Activated CD4-positive, alpha-beta memory T cell treated with anti-CD3 and anti-CD28 coated beads for 36 hours (primary cell): ENCODE results near the gene NR2F2. TPM values are rescaled to one million over a fixed set of nuclear protein-coding genes. Genes with fewer than 3 reads are reported as not detected.

Source experiments
- CTCF ChIA-PET: fragments of 350-600 bp; sonication (Branson Sonifier 250); formaldehyde crosslinking; loops from one replicate; lab custom pipeline; 2021; ENCODE audit warnings: antibody characterized with exemption, inconsistent platforms; lab: Charles Lee
- POLR2A ChIA-PET: fragments of 350-600 bp; sonication (Branson Sonifier 250); formaldehyde crosslinking; loops from one replicate; lab custom pipeline; 2021; ENCODE audit warnings: antibody characterized with exemption; lab: Charles Lee
- DNase-seq: peaks from one replicate; pipeline ENCODE4 v3.0.0-alpha.2; 2020
- H3K27ac Mint-ChIP-seq: one replicate; pipeline ENCODE4 v1.8.0; 2021; ENCODE audit warnings: mixed read lengths
- H3K27me3 Mint-ChIP-seq: one replicate; pipeline ENCODE4 v1.8.0; 2021; ENCODE audit warnings: mixed read lengths
- H3K36me3 Mint-ChIP-seq: one replicate; pipeline ENCODE4 v1.8.0; 2021; ENCODE audit warnings: mixed read lengths
- H3K4me1 Mint-ChIP-seq: one replicate; pipeline ENCODE4 v1.8.0; 2021; ENCODE audit warnings: low read depth, mixed read lengths
- H3K4me3 Mint-ChIP-seq: one replicate; pipeline ENCODE4 v1.8.0; 2021; ENCODE audit warnings: mild to moderate bottlenecking, mixed read lengths
- H3K9me3 Mint-ChIP-seq: one replicate; pipeline ENCODE4 v1.8.0; 2021; ENCODE audit warnings: mixed read lengths
- intact Hi-C: fragments of 100-400 bp; cut with micrococcal nuclease; formaldehyde crosslinking; loops from one replicate; pipeline ENCODE4 v1.15.1; 2023
- total RNA-seq, 2 experiments: library from RNA; stranded (reverse); gene quantifications; one replicate each; pipeline ENCODE4 v1.2.3, GENCODE V29; 2021

The NR2F2 gene
- total RNA-seq, 2 experiments from 2014 or later = not detected

- Mint-ChIP-seq H3K27ac (no peak overlapping the region), H3K36me3 (peaks cover 6% of the 10 kb centered on the region), H3K4me1 (peaks cover 12% of the 10 kb centered on the region), H3K27me3 (peaks cover 72% of the 10 kb centered on the region), H3K9me3 (no peaks in the 10 kb centered on the region), H3K4me3 (no peak overlapping the region)
- ChIA-PET CTCF (no interaction called here), POLR2A (no interaction called here)
- DNase-seq = no peak
- intact Hi-C loops = no loop called here
Measured at GRCh38 chr15:96336108-96336595, 5.7 kb downstream of the NR2F2 start.

- Mint-ChIP-seq H3K4me3 (no peak overlapping the region), H3K9me3 (no peaks in the 10 kb centered on the region), H3K27me3 (peaks cover 72% of the 10 kb centered on the region), H3K4me1 (peaks cover 9% of the 10 kb centered on the region), H3K27ac (no peak overlapping the region), H3K36me3 (peaks cover 9% of the 10 kb centered on the region)
- intact Hi-C loops = no loop called here
- POLR2A ChIA-PET = no interaction called here
- CTCF ChIA-PET = no interaction called here
- DNase-seq = no peak
Measured at GRCh38 chr15:96336596-96337364, 6.3 kb downstream of the NR2F2 start.

DNA sequence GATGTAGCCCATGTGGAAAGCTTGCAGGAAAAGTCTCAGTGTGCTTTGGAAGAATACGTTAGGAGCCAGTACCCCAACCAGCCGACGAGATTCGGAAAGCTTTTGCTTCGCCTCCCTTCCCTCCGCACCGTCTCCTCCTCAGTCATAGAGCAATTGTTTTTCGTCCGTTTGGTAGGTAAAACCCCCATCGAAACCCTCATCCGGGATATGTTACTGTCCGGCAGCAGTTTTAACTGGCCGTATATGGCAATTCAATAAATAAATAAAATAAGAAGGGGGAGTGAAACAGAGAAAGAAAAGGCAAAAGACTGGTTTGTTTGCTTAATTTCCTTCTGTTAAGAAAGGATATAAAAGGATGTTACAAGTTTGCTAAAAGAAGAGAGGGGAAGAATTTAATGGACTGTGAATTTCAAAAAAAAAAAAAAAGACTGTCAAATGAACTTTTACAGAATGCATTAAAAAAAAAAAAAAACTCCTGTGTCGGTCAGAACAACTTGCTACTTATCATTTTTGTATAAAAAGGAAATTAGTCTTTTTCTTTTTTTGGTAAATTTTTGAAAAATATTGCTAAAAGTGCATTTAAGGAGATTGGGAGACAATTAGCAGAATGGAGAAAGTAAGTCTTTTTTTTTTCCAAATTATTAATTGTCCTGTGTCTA is 7.0 kb downstream of the NR2F2 start:
- peaks cover 75% of the 10 kb centered on the region for H3K27me3 Mint-ChIP-seq
- ChIA-PET POLR2A (no interaction called here), CTCF (no interaction called here)
- intact Hi-C loops = no loop called here
- H3K27ac Mint-ChIP-seq = no peak overlapping the region
- peaks cover 8% of the 10 kb centered on the region for H3K36me3 Mint-ChIP-seq
- DNase-seq = no peak
- H3K9me3 Mint-ChIP-seq = no peaks in the 10 kb centered on the region
- H3K4me1 Mint-ChIP-seq = peaks cover 7% of the 10 kb centered on the region
- no peak overlapping the region for H3K4me3 Mint-ChIP-seq

DNA sequence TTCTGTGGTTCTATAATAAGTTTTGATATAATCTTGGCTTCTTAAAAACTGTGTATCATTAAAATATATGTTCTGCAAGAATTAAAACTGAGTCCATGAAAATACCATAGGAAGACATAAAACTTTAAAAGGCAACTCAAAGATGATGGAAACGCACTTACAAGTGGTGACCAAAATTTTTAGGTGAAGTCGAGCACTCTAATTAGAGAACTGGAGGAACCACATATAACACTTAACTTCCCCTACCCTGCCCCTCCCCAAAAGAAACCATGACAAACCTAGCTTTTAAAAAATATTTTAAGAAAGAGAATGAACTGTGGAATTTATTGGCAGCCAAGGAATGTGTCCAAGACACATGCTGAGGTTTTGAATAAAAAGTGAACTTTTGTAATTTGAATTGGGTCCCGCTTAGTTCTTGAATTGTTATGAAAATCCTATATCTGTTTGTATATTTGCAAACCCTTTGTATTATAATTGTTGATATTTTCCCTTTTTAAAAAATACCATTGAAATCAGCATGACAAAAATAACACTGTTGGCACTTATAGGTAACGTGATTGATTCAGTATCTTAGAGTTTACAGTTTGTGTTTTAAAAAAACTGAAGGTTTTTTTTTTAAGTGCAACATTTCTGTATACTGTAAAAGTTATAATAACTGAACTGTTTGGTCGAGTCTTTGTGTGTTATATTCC is 7.7 kb downstream of the NR2F2 start:
- POLR2A ChIA-PET = no interaction called here
- H3K4me1 Mint-ChIP-seq = peaks cover 5% of the 10 kb centered on the region
- H3K4me3 Mint-ChIP-seq = no peak overlapping the region
- peaks cover 8% of the 10 kb centered on the region for H3K36me3 Mint-ChIP-seq
- CTCF ChIA-PET = no interaction called here
- peaks cover 78% of the 10 kb centered on the region for H3K27me3 Mint-ChIP-seq
- H3K9me3 Mint-ChIP-seq = no peaks in the 10 kb centered on the region
- intact Hi-C loops = no loop called here
- no peak for DNase-seq
- H3K27ac Mint-ChIP-seq = no peak overlapping the region

- no peak for DNase-seq
- Mint-ChIP-seq H3K27me3 (peaks cover 77% of the 10 kb centered on the region), H3K9me3 (no peaks in the 10 kb centered on the region), H3K4me1 (peaks cover 2% of the 10 kb centered on the region), H3K36me3 (peaks cover 9% of the 10 kb centered on the region), H3K4me3 (no peak overlapping the region), H3K27ac (no peak overlapping the region)
- POLR2A ChIA-PET = no interaction called here
- CTCF ChIA-PET = no interaction called here
- intact Hi-C loops = no loop called here
Measured at GRCh38 chr15:96338766-96339618, 8.5 kb downstream of the NR2F2 start.

DNA sequence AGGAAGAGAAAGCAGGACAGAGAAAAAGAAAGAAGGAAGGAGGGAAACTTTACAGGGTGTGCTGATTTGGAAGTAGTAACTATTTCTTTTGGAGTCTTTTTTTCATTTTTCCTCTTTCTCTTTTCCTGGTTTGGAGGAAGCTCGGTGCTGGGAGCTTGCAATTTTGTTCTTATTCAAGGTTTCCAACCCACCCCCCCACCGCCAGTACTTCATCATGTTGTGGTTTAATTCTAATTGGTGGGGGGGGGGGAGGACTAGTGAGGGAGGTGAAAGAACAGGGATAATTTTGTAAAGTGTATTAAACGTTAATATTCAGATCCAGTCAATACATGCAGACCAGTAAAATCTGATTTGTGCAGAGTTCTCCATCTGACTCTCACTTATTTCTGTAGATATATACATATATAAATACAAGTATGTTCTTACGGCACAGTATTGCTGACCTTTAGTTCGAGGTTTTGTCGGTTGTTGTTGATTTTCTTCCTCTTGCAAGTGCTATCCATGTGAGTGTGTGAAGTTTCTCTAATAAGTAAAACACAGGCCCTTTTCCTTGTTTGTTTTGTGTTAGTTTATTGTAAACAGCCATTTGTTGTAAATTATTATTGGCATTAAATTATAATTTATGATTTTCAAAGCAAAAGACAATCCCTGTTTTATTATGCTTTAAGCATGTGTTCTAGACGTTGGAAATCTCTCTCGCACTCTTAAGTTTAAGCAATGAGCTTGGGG is 9.3 kb downstream of the NR2F2 start:
- H3K4me1 Mint-ChIP-seq = peaks cover 2% of the 10 kb centered on the region
- peaks cover 77% of the 10 kb centered on the region for H3K27me3 Mint-ChIP-seq
- CTCF ChIA-PET = no interaction called here
- peaks cover 9% of the 10 kb centered on the region for H3K36me3 Mint-ChIP-seq
- intact Hi-C loops = loop anchor here (10.0 kb wide), 2 partner anchors 1085 to 1755 kb away; no protein-coding TSS in a partner anchor
- DNase-seq = no peak
- H3K27ac Mint-ChIP-seq = no peak overlapping the region
- POLR2A ChIA-PET = no interaction called here
- H3K4me3 Mint-ChIP-seq = no peak overlapping the region
- no peaks in the 10 kb centered on the region for H3K9me3 Mint-ChIP-seq

DNA sequence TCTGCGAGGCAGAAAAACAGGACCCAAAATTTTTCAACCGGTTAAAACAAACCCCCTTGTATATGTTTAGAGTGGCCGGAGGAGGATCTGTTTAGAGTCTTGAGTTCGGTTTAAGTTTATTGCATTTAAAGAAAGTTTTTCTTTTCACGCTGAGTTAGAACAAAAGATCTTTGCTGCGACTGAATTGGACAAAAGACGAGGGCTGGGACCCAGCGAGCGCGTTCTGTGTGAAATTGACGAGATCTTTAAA is 9.8 kb downstream of the NR2F2 start:
- no peak for DNase-seq
- intact Hi-C loops = loop anchor here (10.0 kb wide), 2 partner anchors 1085 to 1755 kb away; no protein-coding TSS in a partner anchor
- Mint-ChIP-seq H3K27me3 (peaks cover 77% of the 10 kb centered on the region), H3K9me3 (no peaks in the 10 kb centered on the region), H3K4me3 (no peak overlapping the region), H3K36me3 (peaks cover 9% of the 10 kb centered on the region), H3K4me1 (peaks cover 2% of the 10 kb centered on the region), H3K27ac (no peak overlapping the region)
- POLR2A ChIA-PET = no interaction called here
- CTCF ChIA-PET = no interaction called here

- peaks cover 6% of the 10 kb centered on the region for H3K4me1 Mint-ChIP-seq
- CTCF ChIA-PET = no interaction called here
- no peak overlapping the region for H3K27ac Mint-ChIP-seq
- H3K27me3 Mint-ChIP-seq = peaks cover 78% of the 10 kb centered on the region
- POLR2A ChIA-PET = no interaction called here
- no peaks in the 10 kb centered on the region for H3K9me3 Mint-ChIP-seq
- no peak overlapping the region for H3K4me3 Mint-ChIP-seq
- H3K36me3 Mint-ChIP-seq = peaks cover 9% of the 10 kb centered on the region
- no peak for DNase-seq
- intact Hi-C loops = loop anchor here (10.0 kb wide), 2 partner anchors 1086 to 1756 kb away; no protein-coding TSS in a partner anchor
Measured at GRCh38 chr15:96340598-96341512, 10.4 kb downstream of the NR2F2 start.

DNA sequence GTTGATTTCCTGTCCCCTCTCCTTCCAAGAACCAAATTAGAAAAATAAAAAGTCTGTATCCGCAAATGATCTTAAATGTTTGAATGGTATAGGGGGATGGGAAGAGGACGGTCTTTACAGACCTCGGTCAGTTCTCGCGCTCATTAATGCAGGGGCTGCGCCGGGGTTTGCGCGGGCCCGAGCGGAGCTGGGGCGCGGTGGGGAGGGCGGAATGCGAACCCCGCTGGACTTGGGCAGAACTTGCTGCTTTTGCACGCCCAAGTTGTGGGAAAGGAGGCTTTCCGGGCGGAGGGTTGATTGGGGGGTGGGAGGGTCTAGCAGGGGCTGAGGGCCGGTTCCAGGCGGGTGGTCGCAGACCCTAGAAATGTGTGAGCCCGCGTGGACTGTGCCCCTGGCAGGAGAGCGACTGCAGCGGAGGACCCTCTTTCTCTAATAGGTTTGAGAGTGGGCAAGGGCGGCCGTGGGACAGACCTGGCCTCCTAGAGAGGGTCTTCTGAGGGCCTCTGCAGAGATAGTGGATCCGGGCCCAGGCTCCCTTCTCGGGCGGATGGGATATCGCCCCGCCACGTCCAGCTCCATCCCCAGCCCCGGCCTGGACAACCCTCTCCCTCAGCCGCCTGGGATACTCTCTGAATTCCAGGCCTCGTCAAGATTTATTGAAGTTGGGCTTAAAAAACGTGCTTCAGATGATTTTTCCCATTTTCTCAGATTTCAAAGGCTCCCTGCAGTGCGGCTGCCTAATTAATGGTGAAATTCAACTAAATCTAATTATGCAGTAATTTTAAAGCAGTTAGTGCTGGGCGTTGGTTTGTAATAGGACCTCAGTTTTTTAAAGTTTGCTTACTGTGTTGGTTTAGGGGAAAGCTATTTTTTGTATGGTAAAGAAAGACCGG is 11.3 kb downstream of the NR2F2 start:
- Mint-ChIP-seq H3K36me3 (peaks cover 9% of the 10 kb centered on the region), H3K4me1 (peaks cover 7% of the 10 kb centered on the region), H3K27ac (no peak overlapping the region), H3K9me3 (no peaks in the 10 kb centered on the region), H3K4me3 (no peak overlapping the region), H3K27me3 (peaks cover 78% of the 10 kb centered on the region)
- ChIA-PET CTCF (no interaction called here), POLR2A (no interaction called here)
- intact Hi-C loops = loop anchor here (10.0 kb wide), 2 partner anchors 1087 to 1757 kb away; no protein-coding TSS in a partner anchor
- DNase-seq = no peak
